PC-9 (cell line): Measurements from ENCODE around the gene PTPRM.

ENCODE experiments used
- CTCF ChIP-seq: fragments of 200-600 bp; sonication (generic); conservative IDR thresholded peaks from 2 replicates; pipeline ENCODE4 v1.6.1; 2017; ENCODE audit warnings: mixed run types, antibody characterized with exemption, mild to moderate bottlenecking, moderate library complexity
- EZH2 ChIP-seq: fragments of 200-600 bp; sonication (generic); IDR thresholded peaks from 2 replicates; pipeline ENCODE4 v1.8.0; 2017; ENCODE audit warnings: antibody characterized with exemption, low read depth

GRCh38 chr18:8046441-8046840 lies 479.3 kb downstream of the PTPRM start:
- TF ChIP-seq CTCF (no peak), EZH2 (no peak)
